Liver (tissue), 9 donors: ENCODE measurements around the gene PIM1. TPM values are rescaled to one million over a fixed set of nuclear protein-coding genes. Genes with fewer than 3 reads are reported as not detected.

Source experiments
- DNase-seq: peaks from one replicate; pipeline ENCODE4 v3.0.0-alpha.2; 2017; ENCODE audit warnings: low spot score
- H3K27ac ChIP-seq, 2 donors: one replicate each; pipeline ENCODE4 v1.7.0; 2013; ENCODE audit warnings: inconsistent platforms in 2 of 2, low read length in 2 of 2, control low read depth in 1 of 2, low read depth in 1 of 2, mild to moderate bottlenecking in 1 of 2
- H3K27me3 ChIP-seq, 4 donors: one replicate each; pipeline versions ENCODE4 v1.6.1 to v1.7.0; 2013; ENCODE audit warnings: low read length in 3 of 4, inconsistent platforms in 1 of 4, mild to moderate bottlenecking in 1 of 4, moderate library complexity in 1 of 4; ENCODE audit not compliant: control insufficient read depth in 4 of 4, insufficient read depth in 4 of 4
- H3K36me3 ChIP-seq, 4 donors: one replicate each; pipeline versions ENCODE4 v1.6.1 to v1.7.0; 2013; ENCODE audit warnings: low read length in 3 of 4, mild to moderate bottlenecking in 3 of 4, low read depth in 1 of 4, moderate library complexity in 1 of 4; ENCODE audit not compliant: control insufficient read depth in 4 of 4, insufficient read depth in 3 of 4
- H3K4me1 ChIP-seq, 4 donors: one replicate each; pipeline versions ENCODE4 v1.6.1 to v1.7.0; 2013; ENCODE audit warnings: low read length in 3 of 4, mild to moderate bottlenecking in 3 of 4, moderate library complexity in 1 of 4; ENCODE audit not compliant: control insufficient read depth in 4 of 4, insufficient read depth in 4 of 4
- H3K4me3 ChIP-seq, 3 donors: one replicate each; pipeline versions ENCODE4 v1.6.1 to v1.7.0; 2013; ENCODE audit warnings: low read length in 3 of 3, control low read depth in 1 of 3, low read depth in 1 of 3, mild to moderate bottlenecking in 1 of 3
- H3K9ac ChIP-seq, 2 donors: one replicate each; pipeline ENCODE4 v1.7.0; 2013; ENCODE audit warnings: low read length in 2 of 2, mild to moderate bottlenecking in 2 of 2, moderate library complexity in 2 of 2, control low read depth in 1 of 2, low read depth in 1 of 2
- H3K9me3 ChIP-seq, 4 donors: one replicate each; pipeline versions ENCODE4 v1.6.1 to v1.7.0; 2013; ENCODE audit warnings: low read length in 3 of 4; ENCODE audit not compliant: control insufficient read depth in 4 of 4
- EGR1 ChIP-seq, 2 donors: IDR thresholded peaks; 2 replicates each; pipeline ENCODE4 v1.6.1; 2016 to 2018; ENCODE audit warnings: antibody characterized with exemption in 2 of 2, low read depth in 2 of 2
- FOXA1 ChIP-seq: IDR thresholded peaks from 2 replicates; pipeline ENCODE4 v1.6.1; 2016; ENCODE audit warnings: antibody characterized with exemption
- FOXA2 ChIP-seq: IDR thresholded peaks from 2 replicates; pipeline ENCODE4 v1.6.1; 2016; ENCODE audit warnings: antibody characterized with exemption
- GABPA ChIP-seq, 2 donors: IDR thresholded peaks in 1 of 2; conservative IDR thresholded peaks in 1 of 2; 2 replicates each; pipeline ENCODE4 v1.6.1; 2016; ENCODE audit warnings: antibody characterized with exemption in 2 of 2, mild to moderate bottlenecking in 1 of 2, moderate library complexity in 1 of 2
- HNF4A ChIP-seq, 2 donors: conservative IDR thresholded peaks; 2 replicates each; pipeline ENCODE4 v1.6.1; 2016; ENCODE audit warnings: antibody characterized with exemption in 2 of 2, mild to moderate bottlenecking in 2 of 2
- HNF4G ChIP-seq: IDR thresholded peaks from 2 replicates; pipeline ENCODE4 v1.6.1; 2016; ENCODE audit warnings: antibody characterized with exemption
- JUND ChIP-seq, 2 donors: IDR thresholded peaks; 2 replicates each; pipeline ENCODE4 v1.6.1; 2016; ENCODE audit warnings: antibody characterized with exemption in 2 of 2
- NR2F2 ChIP-seq: IDR thresholded peaks from 2 replicates; pipeline ENCODE4 v1.6.1; 2016; ENCODE audit warnings: antibody characterized with exemption
- RAD21 ChIP-seq, 2 donors: IDR thresholded peaks; 2 replicates each; pipeline ENCODE4 v1.6.1; 2016; ENCODE audit warnings: antibody characterized with exemption in 2 of 2, mild to moderate bottlenecking in 2 of 2
- RXRA ChIP-seq, 2 donors: IDR thresholded peaks; 2 replicates each; pipeline ENCODE4 v1.6.1; 2017 to 2018; ENCODE audit warnings: antibody characterized with exemption in 2 of 2, mild to moderate bottlenecking in 1 of 2
- SP1 ChIP-seq: IDR thresholded peaks from 2 replicates; pipeline ENCODE4 v1.6.1; 2018; ENCODE audit warnings: antibody characterized with exemption, mild to moderate bottlenecking
- YY1 ChIP-seq: IDR thresholded peaks from 2 replicates; pipeline ENCODE4 v1.6.1; 2016; ENCODE audit warnings: antibody characterized with exemption, mild to moderate bottlenecking
- ZBTB33 ChIP-seq: IDR thresholded peaks from 2 replicates; pipeline ENCODE4 v1.6.1; 2016; ENCODE audit warnings: antibody characterized with exemption
- WGBS: extraction: QIAGEN DNeasy Blood & Tissue Kit; methylation state at CpG from one replicate; pipeline ENCODE4 v1.1.7; 2013; 5-methylcytosine and 5-hydroxymethylcytosine counted together
- polyA plus RNA-seq, 2 donors: library from polyadenylated mRNA; stranded (reverse) in 1 of 2; unstranded in 1 of 2; fragments of 200-250 nt in 1 of 2; fragments of >200 nt in 1 of 2; fragmentation: Nextera tagmentation in 1 of 2; extraction: Ambion mirVana in 1 of 2; gene quantifications; one replicate each; pipeline versions ENCODE4 v1.2.1 to v1.2.3, GENCODE V29; 2013 to 2015
- total RNA-seq, 2 donors: library from RNA; depleted of rRNA; stranded (reverse); fragments of >200 nt; gene quantifications; one replicate each; pipeline ENCODE4 v1.2.3, GENCODE V29; 2014
- TF ChIP-seq, protein P1 (sequence below): IDR thresholded peaks from 2 replicates; pipeline ENCODE4 v1.6.1; 2016; ENCODE audit warnings: antibody characterized with exemption
- TF ChIP-seq, protein P2 (sequence below): IDR thresholded peaks from 2 replicates; pipeline ENCODE4 v1.6.1; 2016; ENCODE audit warnings: antibody characterized with exemption, mild to moderate bottlenecking
- TF ChIP-seq, protein P3 (sequence below): IDR thresholded peaks from 2 replicates; pipeline ENCODE4 v1.6.1; 2016; ENCODE audit warnings: antibody characterized with exemption
- donor health status: healthy.
- donor health status: healthy.
- donor health status: healthy.
- donor health status: healthy.
- donor health status: healthy.

The PIM1 gene
- total and polyA plus RNA-seq, 4 donors = 5.5 to 141 (median 10.6) TPM

DNA sequence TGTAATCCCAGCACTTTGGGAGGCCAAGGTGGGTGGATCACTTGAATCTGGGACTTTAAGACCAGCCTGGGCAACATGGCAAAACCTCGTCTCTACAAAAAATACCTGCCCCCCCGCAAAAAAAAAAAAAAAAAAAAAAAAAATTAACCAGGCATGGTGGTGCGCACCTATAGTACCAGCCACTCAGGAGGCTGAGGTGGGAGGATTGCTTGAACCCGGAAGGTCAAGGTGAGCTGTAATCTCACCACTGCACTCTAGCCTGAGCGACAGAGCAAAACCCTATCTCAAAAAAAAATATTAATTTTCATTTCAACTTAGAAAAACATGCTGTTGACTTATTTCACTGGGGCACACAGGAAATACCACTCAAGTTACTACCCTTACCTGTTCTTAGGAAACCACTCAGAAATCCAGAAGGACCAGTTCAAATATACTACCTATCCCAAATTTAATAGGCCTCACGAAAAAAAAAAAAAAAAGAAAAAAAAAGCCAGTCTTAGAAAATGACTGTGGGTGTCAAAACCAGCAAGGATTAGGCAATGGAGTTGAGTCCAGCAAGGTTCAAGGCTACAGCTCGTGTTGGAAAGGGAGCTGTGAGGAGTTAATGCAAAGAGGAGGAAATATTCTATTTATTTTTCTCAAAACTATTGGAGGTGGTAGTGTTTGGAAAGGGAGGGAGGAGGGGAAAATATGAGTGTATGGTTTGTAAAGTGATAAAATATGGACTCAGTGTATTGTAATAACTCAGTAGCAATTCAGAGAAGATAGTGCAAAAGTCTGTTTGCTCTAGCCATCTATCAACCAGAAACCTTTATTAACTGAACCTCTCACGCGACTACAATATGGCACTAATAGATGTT is 33.9 kb upstream of the PIM1 start:
- 59% methylated on average over 9 of the region's 9 CpGs for WGBS
- Histone ChIP-seq H3K4me1 (peaks cover 10 to 27% (median 13%) of the 10 kb centered on the region in 4 donors), H3K9ac (no peak overlapping the region), H3K9me3 (no peaks in the 10 kb centered on the region), H3K27ac (peak overlapping the region; percentile 48 to 57), H3K4me3 (no peak overlapping the region), H3K27me3 (no peaks in the 10 kb centered on the region), H3K36me3 (no peaks in the 10 kb centered on the region)
- DNase-seq = no peak
- TF ChIP-seq SP1 (peak; percentile 58), JUND (IDR thresholded peaks at IDR 0.05) (peak in 1 of 2 donors; percentile 65), HNF4G (peak; percentile 63), RAD21 (IDR thresholded peaks at IDR 0.05) (peak; percentile 40 to 51), RXRA (IDR thresholded peaks at IDR 0.05) (peak; percentile 71 to 78), FOXA1 (no peak), HNF4A (conservative IDR thresholded peaks at IDR 0.05) (peak; percentile 90 to 91), FOXA2 (peak; percentile 34), YY1 (peak; percentile 65), EGR1 (IDR thresholded peaks at IDR 0.05; ENCODE audit: low read depth in 2 of 2) (peak in 1 of 2 donors; percentile 25), ZBTB33 (peak; percentile 41), GABPA (IDR thresholded peaks at IDR 0.05 in 1 of 2, conservative IDR thresholded peaks at IDR 0.05 in 1 of 2) (no peak), NR2F2 (peak; percentile 6)
- TF ChIP-seq, protein P1, sequence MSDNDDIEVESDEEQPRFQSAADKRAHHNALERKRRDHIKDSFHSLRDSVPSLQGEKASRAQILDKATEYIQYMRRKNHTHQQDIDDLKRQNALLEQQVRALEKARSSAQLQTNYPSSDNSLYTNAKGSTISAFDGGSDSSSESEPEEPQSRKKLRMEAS = peak; percentile 57
- TF ChIP-seq, protein P2, sequence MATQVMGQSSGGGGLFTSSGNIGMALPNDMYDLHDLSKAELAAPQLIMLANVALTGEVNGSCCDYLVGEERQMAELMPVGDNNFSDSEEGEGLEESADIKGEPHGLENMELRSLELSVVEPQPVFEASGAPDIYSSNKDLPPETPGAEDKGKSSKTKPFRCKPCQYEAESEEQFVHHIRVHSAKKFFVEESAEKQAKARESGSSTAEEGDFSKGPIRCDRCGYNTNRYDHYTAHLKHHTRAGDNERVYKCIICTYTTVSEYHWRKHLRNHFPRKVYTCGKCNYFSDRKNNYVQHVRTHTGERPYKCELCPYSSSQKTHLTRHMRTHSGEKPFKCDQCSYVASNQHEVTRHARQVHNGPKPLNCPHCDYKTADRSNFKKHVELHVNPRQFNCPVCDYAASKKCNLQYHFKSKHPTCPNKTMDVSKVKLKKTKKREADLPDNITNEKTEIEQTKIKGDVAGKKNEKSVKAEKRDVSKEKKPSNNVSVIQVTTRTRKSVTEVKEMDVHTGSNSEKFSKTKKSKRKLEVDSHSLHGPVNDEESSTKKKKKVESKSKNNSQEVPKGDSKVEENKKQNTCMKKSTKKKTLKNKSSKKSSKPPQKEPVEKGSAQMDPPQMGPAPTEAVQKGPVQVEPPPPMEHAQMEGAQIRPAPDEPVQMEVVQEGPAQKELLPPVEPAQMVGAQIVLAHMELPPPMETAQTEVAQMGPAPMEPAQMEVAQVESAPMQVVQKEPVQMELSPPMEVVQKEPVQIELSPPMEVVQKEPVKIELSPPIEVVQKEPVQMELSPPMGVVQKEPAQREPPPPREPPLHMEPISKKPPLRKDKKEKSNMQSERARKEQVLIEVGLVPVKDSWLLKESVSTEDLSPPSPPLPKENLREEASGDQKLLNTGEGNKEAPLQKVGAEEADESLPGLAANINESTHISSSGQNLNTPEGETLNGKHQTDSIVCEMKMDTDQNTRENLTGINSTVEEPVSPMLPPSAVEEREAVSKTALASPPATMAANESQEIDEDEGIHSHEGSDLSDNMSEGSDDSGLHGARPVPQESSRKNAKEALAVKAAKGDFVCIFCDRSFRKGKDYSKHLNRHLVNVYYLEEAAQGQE = no peak

- 86% methylated on average over 7 of the region's 7 CpGs for WGBS
- no peaks in the 10 kb centered on the region for H3K9me3 ChIP-seq
- TF ChIP-seq GABPA (IDR thresholded peaks at IDR 0.05 in 1 of 2, conservative IDR thresholded peaks at IDR 0.05 in 1 of 2) (no peak), HNF4G (no peak), HNF4A (conservative IDR thresholded peaks at IDR 0.05) (no peak), SP1 (no peak), FOXA2 (no peak), EGR1 (IDR thresholded peaks at IDR 0.05; ENCODE audit: low read depth in 2 of 2) (no peak), ZBTB33 (no peak)
- TF ChIP-seq, protein P1 = no peak
- TF ChIP-seq, protein P3, sequence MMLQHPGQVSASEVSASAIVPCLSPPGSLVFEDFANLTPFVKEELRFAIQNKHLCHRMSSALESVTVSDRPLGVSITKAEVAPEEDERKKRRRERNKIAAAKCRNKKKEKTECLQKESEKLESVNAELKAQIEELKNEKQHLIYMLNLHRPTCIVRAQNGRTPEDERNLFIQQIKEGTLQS = no peak
- peaks cover 8 to 21% (median 13%) of the 10 kb centered on the region in 4 donors for H3K4me1 ChIP-seq
- H3K36me3 ChIP-seq = no peaks in the 10 kb centered on the region
- no peak overlapping the region for H3K4me3 ChIP-seq
- H3K27ac ChIP-seq = peak overlapping the region; percentile 2 to 48
- no peak overlapping the region for H3K9ac ChIP-seq
- no peaks in the 10 kb centered on the region for H3K27me3 ChIP-seq
- no peak for DNase-seq
Observed at GRCh38 chr6:37136821-37137200, 33.1 kb upstream of the PIM1 start.
